ENCODE data around the gene RBCK1. TPM values are rescaled to one million over a fixed set of nuclear protein-coding genes. Genes with fewer than 3 reads are reported as not detected.

Gene RBCK1
- polyA plus RNA-seq, 6 donors from 2014 or later = 82.4 to 105 (median 91.1) TPM

- H3K27ac Mint-ChIP-seq = peak overlapping the region in 5 of 6 donors; percentile 41 to 89 (median 57)
- DNase-seq (no peak), ATAC-seq (ENCODE audit: low read depth in 2 of 2) (no peak)
- no peaks in the 10 kb centered on the region for H3K27me3 Mint-ChIP-seq
- H3K36me3 Mint-ChIP-seq = peaks cover 0 to 5% of the 10 kb centered on the region in 2 donors
- no peaks in the 10 kb centered on the region for H3K9me3 Mint-ChIP-seq
- peaks cover 28 to 42% (median 39%) of the 10 kb centered on the region in 3 donors for H3K4me1 Mint-ChIP-seq
- H3K4me3 Mint-ChIP-seq = peak overlapping the region in 3 of 8 donors; percentile 23 to 73 (median 64)
Measured at GRCh38 chr20:434221-434620, 26.1 kb downstream of the RBCK1 start.

GRCh38 chr20:434661-435419 lies 26.7 kb downstream of the RBCK1 start:
- ATAC-seq (ENCODE audit: low read depth in 2 of 2) (no peak), DNase-seq (no peak)
- H3K36me3 Mint-ChIP-seq = peaks cover 0 to 5% of the 10 kb centered on the region in 2 donors
- peaks cover 34 to 48% (median 45%) of the 10 kb centered on the region in 3 donors for H3K4me1 Mint-ChIP-seq
- no peaks in the 10 kb centered on the region for H3K9me3 Mint-ChIP-seq
- peak overlapping the region in 3 of 6 donors; percentile 54 to 89 (median 57) for H3K27ac Mint-ChIP-seq
- no peaks in the 10 kb centered on the region for H3K27me3 Mint-ChIP-seq
- peak overlapping the region in 1 of 8 donors; percentile 64 for H3K4me3 Mint-ChIP-seq

GRCh38 chr20:435558-435957 lies 27.5 kb downstream of the RBCK1 start:
- ATAC-seq (ENCODE audit: low read depth in 2 of 2) (no peak), DNase-seq (no peak)
- H3K4me3 Mint-ChIP-seq = no peak overlapping the region
- H3K4me1 Mint-ChIP-seq = peaks cover 37 to 51% (median 47%) of the 10 kb centered on the region in 3 donors
- H3K27ac Mint-ChIP-seq = no peak overlapping the region
- H3K27me3 Mint-ChIP-seq = no peaks in the 10 kb centered on the region
- peaks cover 0 to 5% of the 10 kb centered on the region in 2 donors for H3K36me3 Mint-ChIP-seq
- no peaks in the 10 kb centered on the region for H3K9me3 Mint-ChIP-seq

DNA sequence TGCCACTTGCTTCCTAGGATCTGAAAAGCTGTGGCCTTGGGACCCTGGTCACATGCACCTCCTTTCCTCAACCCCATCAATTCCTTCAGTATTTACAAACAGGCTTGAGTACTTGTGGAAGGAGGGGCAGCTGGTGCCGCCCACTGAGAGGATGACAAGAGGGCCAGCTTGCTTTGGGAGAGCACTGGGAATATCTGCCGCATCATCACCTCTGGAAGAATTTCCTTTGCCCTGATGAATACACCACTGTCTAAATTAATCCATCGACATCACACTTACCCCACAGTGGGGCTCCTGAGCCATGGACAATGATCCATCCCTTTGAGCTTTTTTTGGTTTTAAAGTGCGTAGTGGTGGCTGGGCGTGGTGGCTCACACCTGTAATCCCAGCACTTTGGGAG lies 28.4 kb downstream of the RBCK1 start:
- peaks cover 7 to 9% of the 10 kb centered on the region in 2 donors for H3K36me3 Mint-ChIP-seq
- no peak for DNase-seq
- no peak overlapping the region for H3K27ac Mint-ChIP-seq
- H3K4me3 Mint-ChIP-seq = no peak overlapping the region
- ATAC-seq (ENCODE audit: low read depth in 2 of 2) = no peak
- no peaks in the 10 kb centered on the region for H3K27me3 Mint-ChIP-seq
- H3K9me3 Mint-ChIP-seq = no peaks in the 10 kb centered on the region
- peaks cover 37 to 51% (median 47%) of the 10 kb centered on the region in 3 donors for H3K4me1 Mint-ChIP-seq

- Mint-ChIP-seq H3K9me3 (no peaks in the 10 kb centered on the region), H3K4me3 (peak overlapping the region; percentile 65 to 91 (median 83)), H3K27me3 (no peaks in the 10 kb centered on the region), H3K36me3 (peaks cover 19 to 20% of the 10 kb centered on the region in 2 donors), H3K27ac (peak overlapping the region; percentile 49 to 94 (median 82)), H3K4me1 (peaks cover 37 to 48% (median 47%) of the 10 kb centered on the region in 3 donors)
- peak; percentile 20 to 36 for ATAC-seq (ENCODE audit: low read depth in 2 of 2)
- no peak for DNase-seq
Measured at GRCh38 chr20:437787-438486, 29.8 kb downstream of the RBCK1 start.

DNA sequence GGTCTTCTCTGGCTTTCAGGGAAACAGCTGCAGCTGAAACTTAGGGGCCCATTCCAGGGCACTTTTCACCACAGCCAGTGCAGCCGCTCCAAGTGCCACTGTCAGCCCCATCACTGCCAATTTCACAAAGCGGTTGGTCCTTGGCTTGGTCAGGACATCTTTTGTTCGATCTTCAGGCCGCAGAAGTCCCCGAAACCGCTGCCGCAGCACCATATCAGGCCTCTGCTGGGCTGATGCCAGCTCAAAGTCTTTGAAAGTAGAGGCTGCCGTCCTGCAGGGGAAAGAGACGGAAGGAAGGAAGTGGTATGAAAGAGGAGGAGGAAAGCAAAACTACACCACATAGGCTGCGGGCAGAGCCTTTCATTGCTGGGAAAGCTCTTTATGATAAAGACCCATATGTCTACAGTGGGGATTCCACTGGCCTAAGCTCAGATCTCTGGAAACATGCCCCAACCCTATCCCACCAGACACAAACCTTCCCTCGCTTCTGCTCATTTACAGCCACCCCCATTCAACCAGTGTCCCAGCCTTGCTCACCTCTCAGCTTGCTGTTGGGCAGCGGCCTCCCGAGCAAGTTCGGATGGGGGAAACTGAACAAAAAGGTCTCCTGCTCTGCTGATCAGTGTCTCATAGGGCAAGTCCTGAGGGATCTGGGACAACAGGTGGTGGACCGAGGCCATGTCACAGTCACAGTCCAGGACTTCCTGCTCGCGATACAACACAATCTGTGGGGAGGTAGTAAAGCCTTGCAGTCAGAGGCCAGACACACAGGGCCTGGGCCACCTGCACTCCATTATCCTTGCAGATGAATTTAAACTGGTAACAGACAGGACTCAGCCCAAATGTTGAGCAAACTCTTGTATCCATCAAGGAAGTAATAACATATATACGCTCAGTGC lies 30.7 kb downstream of the RBCK1 start:
- H3K27ac Mint-ChIP-seq = peak overlapping the region; percentile 12 to 91 (median 83)
- H3K4me3 Mint-ChIP-seq = peak overlapping the region; percentile 65 to 91 (median 83)
- peak; percentile 77 to 80 for ATAC-seq (ENCODE audit: low read depth in 2 of 2)

GRCh38 chr20:440148-440547 lies 32.0 kb downstream of the RBCK1 start:
- no peaks in the 10 kb centered on the region for H3K9me3 Mint-ChIP-seq
- ATAC-seq (ENCODE audit: low read depth in 2 of 2) (no peak), DNase-seq (no peak)
- peaks cover 23 to 26% of the 10 kb centered on the region in 2 donors for H3K36me3 Mint-ChIP-seq
- H3K4me3 Mint-ChIP-seq = peak overlapping the region in 3 of 8 donors; percentile 9 to 32 (median 18)
- peaks cover 30 to 35% (median 33%) of the 10 kb centered on the region in 3 donors for H3K4me1 Mint-ChIP-seq
- no peaks in the 10 kb centered on the region for H3K27me3 Mint-ChIP-seq
- H3K27ac Mint-ChIP-seq = peak overlapping the region in 3 of 6 donors; percentile 38 to 80 (median 43)

More for the DNA sequence above, 30.7 kb downstream of the RBCK1 start:
- H3K36me3 Mint-ChIP-seq = peaks cover 19 to 20% of the 10 kb centered on the region in 2 donors
- no peaks in the 10 kb centered on the region for H3K27me3 Mint-ChIP-seq
- no peaks in the 10 kb centered on the region for H3K9me3 Mint-ChIP-seq
- no peak for DNase-seq
- peaks cover 34 to 40% (median 38%) of the 10 kb centered on the region in 3 donors for H3K4me1 Mint-ChIP-seq

GRCh38 chr20:440636-441035 lies 32.5 kb downstream of the RBCK1 start:
- DNase-seq (no peak), ATAC-seq (ENCODE audit: low read depth in 2 of 2) (no peak)
- Mint-ChIP-seq H3K36me3 (peaks cover 26 to 27% of the 10 kb centered on the region in 2 donors), H3K27ac (peak overlapping the region in 1 of 6 donors; percentile 49), H3K9me3 (no peaks in the 10 kb centered on the region), H3K27me3 (no peaks in the 10 kb centered on the region), H3K4me3 (no peak overlapping the region), H3K4me1 (peaks cover 30 to 34% (median 31%) of the 10 kb centered on the region in 3 donors)

GRCh38 chr20:443223-443775 lies 35.2 kb downstream of the RBCK1 start:
- no peak for DNase-seq
- peaks cover 24 to 26% of the 10 kb centered on the region in 2 donors for H3K36me3 Mint-ChIP-seq
- no peaks in the 10 kb centered on the region for H3K27me3 Mint-ChIP-seq
- no peak overlapping the region for H3K27ac Mint-ChIP-seq
- H3K9me3 Mint-ChIP-seq = no peaks in the 10 kb centered on the region
- no peak for ATAC-seq (ENCODE audit: low read depth in 2 of 2)
- H3K4me3 Mint-ChIP-seq = no peak overlapping the region
- peaks cover 18 to 25% (median 18%) of the 10 kb centered on the region in 3 donors for H3K4me1 Mint-ChIP-seq

DNA sequence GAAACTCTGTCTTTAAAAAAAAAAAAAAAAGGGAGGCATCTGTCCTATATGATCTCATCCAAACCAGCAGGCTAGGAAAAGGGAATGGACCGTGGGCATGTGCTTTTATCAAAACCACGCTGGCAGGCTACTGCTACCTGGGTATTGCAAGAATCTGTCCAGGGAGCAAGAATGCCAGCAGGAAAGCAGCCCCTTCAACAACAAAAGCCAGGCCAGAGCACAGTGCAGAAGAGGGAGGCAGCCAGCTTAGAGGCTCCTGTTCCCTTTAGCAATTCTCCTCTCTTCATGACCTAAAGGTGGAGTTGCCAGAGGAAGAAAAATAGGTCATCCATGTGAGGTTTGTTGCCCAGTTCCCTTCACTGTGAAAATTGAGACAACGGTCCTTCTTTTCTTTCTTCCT lies 36.0 kb downstream of the RBCK1 start:
- Mint-ChIP-seq H3K4me3 (no peak overlapping the region), H3K36me3 (peaks cover 24 to 26% of the 10 kb centered on the region in 2 donors), H3K27ac (no peak overlapping the region), H3K9me3 (no peaks in the 10 kb centered on the region), H3K27me3 (no peaks in the 10 kb centered on the region), H3K4me1 (peaks cover 10 to 18% (median 10%) of the 10 kb centered on the region in 3 donors)
- DNase-seq (no peak), ATAC-seq (ENCODE audit: low read depth in 2 of 2) (no peak)

- Mint-ChIP-seq H3K27ac (peak overlapping the region in 1 of 6 donors; percentile 87), H3K27me3 (no peaks in the 10 kb centered on the region), H3K36me3 (peaks cover 24 to 26% of the 10 kb centered on the region in 2 donors), H3K9me3 (no peaks in the 10 kb centered on the region), H3K4me1 (peaks cover 2 to 11% (median 5%) of the 10 kb centered on the region in 3 donors), H3K4me3 (no peak overlapping the region)
- ATAC-seq (ENCODE audit: low read depth in 2 of 2) = no peak
- DNase-seq = no peak
Measured at GRCh38 chr20:444862-445426, 36.8 kb downstream of the RBCK1 start.

DNA sequence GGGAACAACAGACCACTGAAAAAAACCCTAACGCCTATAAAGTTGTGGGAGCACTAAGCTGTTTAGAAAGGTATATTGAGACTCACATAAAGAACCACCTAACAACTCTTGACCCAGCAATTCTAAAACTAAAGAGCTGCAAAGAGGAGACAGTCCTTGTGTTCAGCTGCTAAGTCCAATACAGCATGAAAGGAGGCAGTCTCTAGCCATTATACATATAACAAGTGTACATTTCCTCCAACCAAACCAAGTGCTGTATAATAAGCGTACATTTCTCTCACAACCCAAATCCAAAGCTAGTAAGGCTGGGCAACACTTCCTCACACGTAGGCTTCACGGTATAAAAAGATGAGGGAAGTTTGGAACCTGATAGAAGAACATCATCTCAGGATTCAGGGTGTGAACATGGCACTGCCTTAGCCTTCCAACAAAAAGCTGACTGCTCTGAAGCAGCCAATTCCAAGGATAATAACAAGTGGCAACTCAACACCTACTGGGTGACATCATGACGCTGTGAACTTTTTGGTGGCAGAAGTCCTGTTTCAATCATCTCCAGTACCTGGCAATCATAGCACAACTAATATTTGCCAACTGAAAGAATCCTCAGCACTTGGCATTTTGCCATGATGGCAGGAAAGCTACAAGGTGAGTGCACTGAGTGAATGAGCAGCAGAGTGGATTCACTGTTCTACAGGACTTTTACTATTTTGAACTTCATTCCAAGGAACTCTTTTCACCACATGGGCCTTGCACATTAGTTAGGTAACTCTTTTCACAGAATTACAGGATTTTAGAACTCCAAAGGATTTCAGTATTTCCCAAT lies 37.6 kb downstream of the RBCK1 start:
- DNase-seq = no peak
- H3K9me3 Mint-ChIP-seq = no peaks in the 10 kb centered on the region
- no peak overlapping the region for H3K27ac Mint-ChIP-seq
- no peak for ATAC-seq (ENCODE audit: low read depth in 2 of 2)
- H3K27me3 Mint-ChIP-seq = no peaks in the 10 kb centered on the region
- peaks cover 0 to 9% (median 4%) of the 10 kb centered on the region in 3 donors for H3K4me1 Mint-ChIP-seq
- H3K4me3 Mint-ChIP-seq = no peak overlapping the region
- H3K36me3 Mint-ChIP-seq = peaks cover 24 to 26% of the 10 kb centered on the region in 2 donors

Data from naive B cell (primary cell).